GM21515 (cell line): Measurements from ENCODE around the gene STARD6.
A peak's percentile ranks its signal among the peaks of the same experiment; 100 is the strongest.
"Not testable (repeated sequence)": the region's sequence is repeated elsewhere in the genome, so short reads cannot be mapped to it uniquely, and the experiment has no call there.

Experiments used
- ATAC-seq: cut with Tn5 transposase; IDR thresholded peaks from one replicate; pipeline ENCODE4 v1.9.1; 2021; ENCODE audit not compliant: unreplicated experiment

STARD6 gene

DNA sequence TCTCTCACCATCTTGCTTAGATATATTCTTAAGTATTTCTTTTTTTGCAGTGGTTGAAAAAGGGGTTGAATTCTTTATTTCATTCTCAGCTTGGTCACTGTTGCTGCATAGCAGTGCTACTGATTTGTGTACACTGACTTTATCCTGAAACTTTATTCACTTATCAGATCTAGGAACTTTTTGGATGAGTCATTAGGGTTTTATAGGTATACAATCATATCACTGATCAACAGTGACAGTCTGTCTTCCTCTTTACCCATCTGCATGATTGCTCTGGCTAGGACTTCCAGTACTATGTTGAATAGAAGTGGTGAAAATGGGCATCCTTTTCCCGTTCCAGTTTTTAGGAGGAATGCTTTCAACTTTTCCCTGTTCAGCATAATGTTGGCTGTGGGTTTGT lies 6.5 kb downstream of the STARD6 start:
- no peak for ATAC-seq

DNA sequence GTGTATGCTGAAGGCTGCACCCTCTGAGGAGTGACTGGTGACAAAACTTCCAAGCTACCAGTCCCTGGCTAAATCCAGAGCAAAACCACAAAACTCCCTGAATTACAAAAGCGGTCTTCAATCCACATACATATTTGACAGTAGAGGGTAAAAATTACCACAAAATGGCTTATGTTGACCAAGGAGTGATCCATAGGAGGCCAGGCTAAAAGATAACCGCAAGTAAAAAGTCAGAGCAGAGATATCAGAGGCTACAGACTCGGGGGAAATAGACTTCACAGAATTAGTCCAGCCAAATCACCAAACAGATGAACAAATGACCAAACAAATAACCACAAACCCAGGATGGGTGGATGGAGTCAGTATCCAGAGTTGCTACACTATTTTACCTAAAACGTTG lies 19.4 kb downstream of the STARD6 start:
- ATAC-seq: no peak

GRCh38 chr18:54335638-54336173 lies 22.0 kb downstream of the STARD6 start:
- no peak for ATAC-seq

DNA sequence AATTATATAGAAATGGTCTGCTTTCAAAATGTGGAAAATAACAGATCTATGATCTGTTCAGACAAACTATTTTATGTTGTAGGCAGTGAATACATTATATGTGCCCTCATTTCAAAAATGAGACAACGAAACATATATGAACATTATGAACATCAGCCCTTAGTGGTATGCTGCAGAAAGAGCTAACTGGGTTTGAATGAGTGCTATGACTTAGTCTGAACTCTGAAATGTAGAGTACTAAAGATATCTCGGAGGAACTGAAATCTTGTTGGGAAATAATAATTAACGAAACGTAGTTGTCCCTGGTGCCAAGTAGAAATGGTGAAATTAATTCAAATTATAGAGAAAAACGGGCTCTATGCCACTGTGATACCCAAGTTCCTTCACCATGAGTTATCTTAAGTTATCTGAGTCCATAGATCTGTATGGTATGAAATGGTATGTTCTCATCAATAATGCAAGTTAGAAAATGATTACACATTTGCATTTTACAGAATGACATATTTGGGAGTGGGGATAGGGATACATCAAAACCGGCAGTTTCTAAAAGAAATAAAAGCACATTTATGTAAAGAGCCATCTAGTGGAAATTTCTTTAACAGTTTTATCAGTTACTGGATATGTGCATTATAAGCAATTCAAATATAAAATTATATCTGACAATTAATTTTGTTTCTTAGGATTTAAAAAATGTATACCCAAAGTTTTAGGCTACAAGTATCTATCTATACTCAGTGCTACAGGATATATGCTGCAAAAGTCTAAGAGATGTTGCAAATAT lies 26.7 kb downstream of the STARD6 start:
- no peak for ATAC-seq

DNA sequence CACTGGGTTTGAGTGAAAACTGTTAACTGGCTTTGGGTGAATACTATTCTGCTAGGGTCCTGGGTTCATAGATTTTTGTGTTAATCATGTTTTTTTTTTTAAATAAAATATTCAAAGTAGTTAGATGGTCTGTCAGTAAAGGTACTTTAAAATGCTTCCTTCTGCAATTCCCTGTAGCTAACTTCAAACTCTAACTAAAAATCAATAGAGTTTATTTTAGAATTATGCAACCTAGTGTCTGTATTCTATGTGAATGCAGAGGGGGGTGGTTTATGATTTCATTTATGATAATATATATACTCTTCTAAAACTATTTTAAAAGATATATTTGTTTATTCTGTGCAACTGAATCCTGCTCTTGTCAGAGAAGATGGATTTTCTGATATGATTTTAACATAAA lies 27.9 kb downstream of the STARD6 start:
- no peak for ATAC-seq

DNA sequence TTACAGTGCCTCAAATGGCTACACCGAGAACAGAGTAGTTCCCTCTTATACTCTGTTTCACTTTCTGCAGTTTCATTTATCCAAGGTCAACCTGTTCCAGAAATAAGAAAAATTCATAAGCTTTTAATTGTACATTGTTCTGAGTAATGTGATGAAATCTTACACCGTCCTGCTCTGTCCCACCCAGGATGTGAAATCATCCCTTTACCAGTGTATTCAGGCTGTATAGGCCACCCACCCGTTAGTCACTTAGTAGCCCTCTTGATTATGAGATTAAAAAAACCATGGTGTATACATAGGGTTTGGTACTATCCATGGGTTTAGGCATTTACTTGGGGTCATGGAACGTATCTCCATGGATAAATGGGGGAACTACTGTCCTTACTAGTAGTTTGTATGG lies 29.8 kb downstream of the STARD6 start:
- ATAC-seq: no peak

DNA sequence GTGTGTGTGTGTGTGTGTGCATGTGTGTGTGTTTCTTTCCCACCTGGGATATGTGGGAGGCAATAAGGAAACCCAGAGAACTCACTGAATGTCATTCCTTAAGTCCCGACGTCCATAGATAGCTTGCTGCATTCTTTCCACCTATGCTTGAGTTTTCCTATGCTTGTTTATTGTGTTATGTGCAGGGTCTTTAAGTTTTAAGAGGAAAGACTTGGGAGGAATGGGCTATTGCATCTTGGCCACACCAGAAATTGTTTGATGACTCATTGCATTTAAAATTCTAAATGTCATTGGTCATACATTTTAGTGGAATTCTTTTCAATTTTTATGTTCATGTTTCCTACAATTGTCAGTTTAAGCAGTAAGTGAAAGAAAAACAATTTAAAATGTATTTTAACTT lies 33.7 kb downstream of the STARD6 start:
- no peak for ATAC-seq

DNA sequence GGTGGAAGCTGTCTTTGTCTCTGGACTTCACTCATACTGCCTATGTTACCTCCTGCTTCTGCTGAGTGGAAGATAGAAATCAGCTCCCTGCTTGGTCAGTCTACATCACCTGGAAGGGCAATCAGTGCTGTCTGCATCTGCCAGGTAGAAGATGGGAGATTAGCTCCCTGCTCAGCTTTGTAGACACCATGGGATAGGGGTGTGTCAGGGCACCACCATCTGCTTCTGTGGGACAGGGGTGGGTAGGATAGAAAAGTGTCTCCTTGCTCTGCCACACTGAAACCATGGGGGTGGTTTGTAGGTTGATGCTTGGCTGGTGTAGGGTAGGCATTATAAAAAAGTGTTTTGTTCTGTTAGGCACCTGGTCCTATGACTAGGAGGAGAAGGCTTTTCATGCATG lies 34.1 kb downstream of the STARD6 start:
- no peak for ATAC-seq

GRCh38 chr18:54316071-54316820 lies 41.4 kb downstream of the STARD6 start:
- ATAC-seq: no peak

- not testable (repeated sequence) for ATAC-seq
These were observed 48.1 kb downstream of the STARD6 start for GRCh38 chr18:54309564-54309963.

DNA sequence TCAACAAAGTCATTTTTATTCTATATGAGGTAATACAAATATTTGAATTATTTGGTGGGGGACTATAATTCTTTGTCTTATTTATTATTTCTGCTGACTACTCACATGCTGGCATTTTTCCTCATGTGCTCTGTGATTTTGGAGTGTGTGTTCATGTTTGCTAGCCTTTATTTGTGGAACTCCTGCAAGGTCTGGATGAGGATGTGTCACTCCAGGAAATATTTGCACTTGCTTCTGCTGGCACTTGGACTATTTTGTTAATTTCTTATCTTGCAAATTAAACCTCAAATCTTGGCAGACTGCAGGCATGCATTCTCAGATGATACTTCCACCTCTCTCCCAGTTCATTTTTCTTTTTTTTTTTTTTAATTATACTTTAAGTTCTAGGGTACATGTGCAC lies 54.2 kb downstream of the STARD6 start:
- no peak for ATAC-seq

- not testable (repeated sequence) for ATAC-seq
These were observed 58.7 kb downstream of the STARD6 start for GRCh38 chr18:54298991-54299390.

- no peak for ATAC-seq
These were observed 61.6 kb downstream of the STARD6 start for GRCh38 chr18:54296062-54296461.

GRCh38 chr18:54294274-54294673 lies 63.4 kb downstream of the STARD6 start:
- no peak for ATAC-seq

DNA sequence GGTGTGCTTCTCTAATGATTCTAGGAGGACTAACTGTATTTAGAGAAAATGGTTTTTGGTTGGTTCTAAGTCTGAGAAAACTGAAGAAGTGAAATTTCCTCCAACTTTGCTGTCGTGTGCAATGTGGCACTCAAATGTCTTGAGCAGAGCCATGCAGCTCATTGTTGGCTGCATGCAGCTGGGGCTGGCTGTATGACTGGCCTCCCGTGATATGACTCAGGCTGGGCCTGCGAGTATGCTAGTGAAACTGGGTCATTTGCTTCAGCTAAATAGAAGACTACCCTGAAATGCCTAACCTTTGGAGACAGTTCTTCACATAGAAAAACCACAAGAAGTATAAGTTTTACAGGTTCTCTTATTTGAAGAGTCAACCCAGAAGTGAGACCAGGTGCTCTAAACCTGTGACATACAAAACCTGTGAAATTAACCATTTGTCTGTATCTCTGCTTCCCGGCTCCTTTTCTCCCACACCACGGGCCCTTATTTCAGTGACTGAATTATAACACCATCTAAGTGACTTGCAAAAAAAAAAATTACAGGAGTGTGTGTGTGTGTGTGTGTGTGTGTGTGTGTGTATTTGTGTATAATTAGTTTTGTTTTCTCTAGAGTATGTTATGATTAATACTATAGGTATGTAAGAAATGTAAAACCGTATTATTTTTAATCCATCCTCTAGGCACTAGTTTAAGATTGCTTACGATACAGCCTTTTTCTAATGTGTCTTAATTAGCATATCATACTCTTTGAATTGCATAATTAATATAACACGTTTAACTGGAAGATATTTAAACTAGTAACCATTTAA lies 72.5 kb downstream of the STARD6 start:
- ATAC-seq: peak; percentile 99

DNA sequence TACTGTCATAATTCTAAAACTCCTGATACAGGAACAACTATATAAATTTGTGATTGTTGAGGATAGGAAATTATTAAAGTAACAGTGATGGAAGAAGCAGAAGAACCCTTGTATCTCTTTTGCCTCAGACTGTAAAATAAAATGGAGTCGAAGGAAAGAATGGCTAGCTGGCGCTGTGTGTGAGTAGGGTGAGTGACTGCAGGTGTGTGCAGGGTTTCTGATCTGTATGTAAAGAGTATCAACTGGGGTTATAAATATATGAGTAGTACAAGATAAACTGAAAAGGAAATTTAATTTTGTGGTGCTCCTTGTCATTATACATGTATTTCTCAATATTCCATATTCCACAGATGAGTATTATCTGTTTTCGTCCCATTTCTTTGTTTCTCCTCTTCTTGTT lies 73.1 kb downstream of the STARD6 start:
- ATAC-seq: peak; percentile 47

DNA sequence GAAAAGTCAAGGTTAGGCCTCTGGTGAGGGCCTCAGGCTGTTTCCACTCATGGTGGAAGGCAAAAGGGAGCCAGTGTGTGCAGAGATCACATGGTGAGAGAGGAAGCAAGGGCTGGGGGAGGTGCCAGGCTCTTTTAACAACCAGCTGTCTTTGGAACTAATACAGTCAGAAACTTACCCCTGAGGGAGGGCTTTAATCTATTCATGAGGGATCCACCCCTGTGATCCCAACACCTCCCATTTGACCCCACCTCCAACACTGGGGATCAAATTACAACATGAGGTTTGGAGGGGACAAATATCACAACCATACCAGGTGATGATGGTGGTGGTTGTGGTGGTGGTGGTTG lies 77.5 kb downstream of the STARD6 start:
- ATAC-seq: no peak

DNA sequence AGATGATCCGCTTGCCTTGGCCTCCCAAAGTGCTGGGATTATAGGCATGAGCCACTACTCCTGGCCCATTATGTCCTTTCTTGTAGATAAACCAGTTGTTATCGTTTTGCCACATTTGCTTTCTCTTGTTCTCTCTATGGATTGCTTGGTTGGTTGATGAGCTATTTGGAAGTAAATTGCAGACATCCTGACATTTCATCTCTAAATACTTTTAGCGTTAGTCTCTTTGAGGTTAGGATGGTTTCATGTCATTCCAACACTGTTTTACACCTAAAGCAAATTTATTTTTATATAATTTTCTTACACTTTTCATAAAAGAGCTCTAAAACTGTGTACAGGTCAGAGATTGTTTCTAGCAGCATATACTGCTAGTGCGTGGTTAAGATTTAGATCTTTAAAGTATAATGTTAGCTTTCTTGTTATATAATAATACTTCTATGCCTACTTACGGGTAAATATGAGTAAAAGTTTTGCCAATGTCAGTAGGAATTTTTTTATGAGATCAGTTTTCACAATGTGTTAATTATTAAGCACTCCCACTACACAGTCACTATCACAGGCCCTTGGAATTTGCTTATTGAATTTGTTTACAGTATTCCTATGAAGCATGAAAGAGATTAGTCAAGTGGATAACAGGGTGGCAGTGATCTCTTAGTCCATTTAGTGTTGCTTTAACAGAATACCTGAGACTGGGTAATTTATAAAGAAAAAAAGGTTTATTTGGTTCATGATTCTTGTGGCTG lies 78.0 kb downstream of the STARD6 start:
- no peak for ATAC-seq

GRCh38 chr18:54278615-54279014 lies 79.0 kb downstream of the STARD6 start:
- ATAC-seq: no peak

DNA sequence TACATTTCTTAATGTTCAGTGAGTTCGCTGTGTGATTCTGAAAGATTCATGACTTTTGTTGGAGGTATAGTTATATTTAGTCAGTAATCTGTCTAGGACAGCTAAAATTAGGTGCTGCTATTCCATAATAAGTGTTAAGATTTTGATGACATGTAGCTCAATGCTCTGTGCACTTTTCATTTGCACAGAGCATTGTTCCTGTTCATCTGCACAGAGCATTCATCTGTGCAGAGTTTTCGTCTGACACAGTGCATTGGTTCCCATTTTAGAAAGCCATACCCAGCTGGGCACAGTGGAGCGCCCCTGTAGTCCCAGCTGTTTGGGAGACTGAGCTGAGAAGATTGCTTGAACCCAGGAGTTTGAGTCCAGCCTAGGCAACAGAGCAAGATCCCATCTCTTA lies 79.8 kb downstream of the STARD6 start:
- ATAC-seq: no peak
